GM19099 (cell line): ENCODE results near the gene UCHL1.

Source experiments
- POLR2A ChIP-seq: IDR thresholded peaks from 3 replicates; pipeline ENCODE4 v1.6.1; 2011; ENCODE audit warnings: low read depth; ENCODE audit not compliant: insufficient read length; ENCODE audit errors: extremely low read depth

Gene UCHL1

GRCh38 chr4:41256740-41257256 lies at the start of gene UCHL1:
Gene UCHL1 (plus strand): TSS chr4:41256928. CDS start chr4:41256977, 49 bp downstream.
- no peak for TF ChIP-seq POLR2A

GRCh38 chr4:41207291-41207831 lies 49.4 kb upstream of the UCHL1 start:
- no peak for TF ChIP-seq POLR2A

GRCh38 chr4:41209187-41209586 lies 47.5 kb upstream of the UCHL1 start:
- no peak for TF ChIP-seq POLR2A

DNA sequence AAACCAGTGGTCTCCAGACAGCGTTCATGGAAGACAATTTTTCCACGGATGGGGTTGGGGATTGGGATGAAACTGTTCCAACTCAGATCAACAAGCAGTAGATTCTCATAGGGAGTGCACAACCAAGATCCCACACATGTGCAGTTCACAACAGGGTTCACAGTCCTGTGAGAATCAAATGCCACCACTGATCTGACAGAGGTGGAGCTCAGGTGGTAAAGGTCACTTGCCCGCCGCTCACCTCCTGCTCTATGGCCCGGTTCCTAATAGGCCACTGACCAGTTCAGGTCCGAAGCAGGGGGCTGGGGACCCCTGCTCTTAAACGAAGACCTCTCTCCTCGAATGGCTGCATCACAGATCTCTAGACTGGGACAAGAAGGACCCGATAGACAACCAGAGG lies 46.8 kb upstream of the UCHL1 start:
- no peak for TF ChIP-seq POLR2A

GRCh38 chr4:41211951-41212615 lies 44.6 kb upstream of the UCHL1 start:
- TF ChIP-seq POLR2A: no peak

DNA sequence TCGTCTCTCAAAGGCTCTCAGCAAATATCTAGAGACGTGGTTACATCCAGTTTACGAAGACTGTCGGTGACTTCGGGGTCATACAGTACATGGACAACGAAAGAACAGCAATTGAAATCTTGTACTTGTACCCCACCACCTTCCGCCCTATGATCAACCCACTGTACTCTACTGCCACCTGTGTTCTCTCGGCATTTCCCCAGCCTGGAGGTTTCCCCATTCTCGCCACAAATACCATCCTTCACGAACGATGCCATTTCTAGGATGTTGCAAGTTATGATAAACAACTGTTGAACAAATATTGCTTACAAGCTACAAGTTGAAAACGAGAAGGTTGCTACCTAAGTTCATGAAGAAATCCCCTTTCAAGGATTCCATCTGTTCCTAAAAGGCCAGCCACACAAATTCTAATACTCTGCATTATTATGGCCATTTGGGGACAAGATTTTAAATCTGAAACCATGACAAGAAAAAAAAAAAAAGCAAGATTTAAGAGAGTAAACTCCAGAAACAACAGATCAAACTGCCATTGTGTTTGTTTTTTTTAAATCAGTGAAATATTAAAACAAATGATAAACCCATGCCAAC lies 44.0 kb upstream of the UCHL1 start:
- no peak for TF ChIP-seq POLR2A

GRCh38 chr4:41213625-41214135 lies 43.0 kb upstream of the UCHL1 start:
- no peak for TF ChIP-seq POLR2A

GRCh38 chr4:41214136-41214824 lies 42.4 kb upstream of the UCHL1 start, which contains the start of gene APBB2:
Gene APBB2 (minus strand): TSS chr4:41214542. CDS start chr4:41033254, 181,288 bp downstream.
- peak; percentile 46 for TF ChIP-seq POLR2A

DNA sequence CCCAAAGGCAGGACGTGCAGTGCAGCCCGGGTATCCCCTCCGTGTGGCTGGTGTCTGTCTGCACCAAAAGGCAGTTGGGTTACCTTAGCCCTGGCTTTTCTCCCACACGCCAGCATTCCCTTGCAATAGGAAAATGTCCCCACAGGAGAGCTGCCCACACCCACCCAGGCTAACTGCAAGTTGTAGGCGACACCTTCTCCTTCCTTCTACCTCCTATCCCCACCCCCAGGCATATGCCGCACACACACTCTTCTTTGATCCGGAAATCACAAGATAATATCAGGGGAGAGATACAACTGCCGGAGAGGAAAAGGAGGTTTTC lies 41.9 kb upstream of the UCHL1 start:
- no peak for TF ChIP-seq POLR2A

DNA sequence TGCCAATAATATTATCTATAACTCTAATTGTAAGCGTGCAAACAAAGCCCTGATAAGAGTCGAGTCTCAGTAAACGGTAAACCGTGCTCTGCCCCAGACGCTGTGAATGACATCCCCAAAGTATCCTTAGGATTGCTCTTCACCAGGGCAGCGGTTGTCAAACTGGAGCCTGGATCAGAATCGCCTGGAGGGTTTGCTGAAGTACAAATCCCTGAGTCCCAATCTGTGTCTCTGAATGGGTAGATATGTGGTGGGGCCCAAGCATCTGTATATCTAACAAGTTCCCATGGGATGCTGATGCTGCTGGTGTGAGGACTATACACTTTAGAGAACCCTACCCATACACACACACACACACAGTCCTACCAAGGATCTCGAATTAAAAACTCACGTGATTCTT lies 41.6 kb upstream of the UCHL1 start:
- TF ChIP-seq POLR2A: no peak

DNA sequence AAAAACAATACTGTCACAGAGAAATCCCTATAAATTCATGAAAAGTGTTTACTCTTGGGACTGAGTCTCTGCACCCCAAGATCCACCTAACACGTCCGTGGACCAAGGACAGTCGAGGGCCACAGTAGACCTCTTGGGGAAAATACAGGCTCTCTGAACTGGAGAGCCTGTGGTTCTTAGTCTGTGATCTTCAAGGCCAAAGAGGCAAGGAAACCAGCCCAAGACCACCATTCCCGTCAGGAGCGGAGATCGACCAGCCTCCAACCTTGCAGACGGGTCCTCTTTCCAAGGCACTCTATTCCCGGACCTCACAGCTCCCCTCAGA lies 40.8 kb upstream of the UCHL1 start:
- no peak for TF ChIP-seq POLR2A

DNA sequence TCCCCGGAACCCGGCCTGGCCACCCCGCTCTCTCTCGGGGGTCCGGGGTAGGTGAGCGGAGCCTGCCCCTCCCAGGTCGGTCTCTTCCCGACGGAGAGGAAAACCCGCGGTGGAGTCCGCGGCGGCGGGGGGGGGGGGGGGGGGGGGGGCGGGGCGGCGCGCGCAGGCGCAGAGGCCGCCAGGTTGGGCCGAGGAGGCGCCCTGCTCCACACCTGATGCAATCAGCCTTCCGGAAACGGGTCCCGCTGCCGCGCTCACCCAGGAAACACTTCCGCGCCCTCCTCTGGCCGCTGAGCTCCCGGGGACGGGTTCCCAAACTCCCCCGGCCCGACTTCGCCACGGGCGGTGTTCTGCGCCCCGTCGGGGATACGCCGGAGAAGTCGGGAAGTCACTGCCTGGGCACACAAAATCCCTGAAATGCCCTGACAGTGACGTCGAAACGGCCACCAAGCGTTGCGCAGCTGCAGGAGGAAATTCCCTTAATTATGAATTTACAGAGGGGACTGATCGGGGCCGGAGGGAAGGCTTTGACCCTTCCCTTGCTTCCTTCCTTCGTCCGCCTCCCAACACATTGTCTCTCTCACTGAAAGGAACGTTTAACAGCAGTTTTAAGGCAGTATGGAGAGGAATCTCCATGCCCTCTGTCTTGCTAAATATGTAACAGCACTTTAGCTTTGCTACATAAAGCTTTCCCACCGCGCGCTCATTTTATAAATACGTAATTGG lies 40.3 kb upstream of the UCHL1 start:
- peak; percentile 78 for TF ChIP-seq POLR2A

- no peak for TF ChIP-seq POLR2A
These were observed 39.8 kb upstream of the UCHL1 start for GRCh38 chr4:41217020-41217333.

DNA sequence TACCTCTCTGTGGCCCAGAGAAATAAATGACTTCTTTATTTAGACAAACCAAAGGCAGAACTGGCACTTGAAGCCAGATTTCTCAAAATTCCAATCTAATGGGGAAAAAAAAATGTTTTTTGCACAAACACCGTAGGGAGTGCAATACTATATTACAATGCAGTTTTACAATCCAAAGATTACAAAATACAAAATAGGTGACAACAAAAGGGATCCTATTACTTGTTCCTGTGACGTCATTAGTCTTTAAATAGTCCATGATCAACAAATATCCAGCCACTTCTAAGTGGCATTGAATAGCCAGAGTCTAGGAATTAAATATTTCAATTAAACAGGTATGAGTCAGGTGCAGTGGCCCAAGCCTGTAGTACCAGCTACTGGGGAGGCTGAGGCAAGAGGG lies 39.4 kb upstream of the UCHL1 start:
- TF ChIP-seq POLR2A: no peak

- no peak for TF ChIP-seq POLR2A
These were observed 38.0 kb upstream of the UCHL1 start for GRCh38 chr4:41218703-41219102.
